IPS-15b (cell line): ENCODE data around the gene ELAC1.
"Not testable (repeated sequence)": the region's sequence is repeated elsewhere in the genome, so short reads cannot be mapped to it uniquely, and the experiment has no call there.

Source experiments
- H3K27me3 ChIP-seq: one replicate; pipeline ENCODE4 v1.6.1; 2013; ENCODE audit warnings: low read length; ENCODE audit not compliant: control insufficient read depth, insufficient read depth
- H3K36me3 ChIP-seq: one replicate; pipeline ENCODE4 v1.6.1; 2013; ENCODE audit warnings: low read length; ENCODE audit not compliant: control insufficient read depth, insufficient read depth
- H3K4me1 ChIP-seq: one replicate; pipeline ENCODE4 v1.6.1; 2013; ENCODE audit warnings: mild to moderate bottlenecking, low read length; ENCODE audit not compliant: control insufficient read depth, insufficient read depth
- H3K4me3 ChIP-seq: one replicate; pipeline ENCODE4 v1.5.1; 2013; ENCODE audit warnings: low read depth, low read length
- H3K9ac ChIP-seq: one replicate; pipeline ENCODE4 v1.6.1; 2013; ENCODE audit warnings: low read depth, mild to moderate bottlenecking, low read length
- H3K9me3 ChIP-seq: one replicate; pipeline ENCODE4 v1.6.1; 2013; ENCODE audit warnings: mild to moderate bottlenecking, low read length; ENCODE audit not compliant: control insufficient read depth, insufficient read depth

ELAC1 gene

GRCh38 chr18:50977037-50977760 lies 9.4 kb downstream of the ELAC1 start:
- H3K27me3 ChIP-seq, result no peaks in the 10 kb centered on the region
- no peaks in the 10 kb centered on the region for H3K4me1 ChIP-seq
- no peak overlapping the region for H3K9ac ChIP-seq
- H3K36me3 ChIP-seq, result no peaks in the 10 kb centered on the region
- H3K9me3 ChIP-seq, result peaks cover 14% of the 10 kb centered on the region
- H3K4me3 ChIP-seq, result no peak overlapping the region

GRCh38 chr18:50981381-50981780 lies 13.5 kb downstream of the ELAC1 start:
- Histone ChIP-seq H3K36me3 (no peaks in the 10 kb centered on the region), H3K27me3 (no peaks in the 10 kb centered on the region), H3K9ac (no peak overlapping the region)

GRCh38 chr18:50982086-50982801 lies 14.4 kb downstream of the ELAC1 start:
- Histone ChIP-seq H3K27me3 (no peaks in the 10 kb centered on the region), H3K4me3 (no peak overlapping the region), H3K9ac (no peak overlapping the region), H3K4me1 (no peaks in the 10 kb centered on the region), H3K36me3 (no peaks in the 10 kb centered on the region), H3K9me3 (peaks cover 1% of the 10 kb centered on the region)

More at GRCh38 chr18:50981381-50981780, 13.5 kb downstream of the ELAC1 start:
- H3K9me3 ChIP-seq, result peaks cover 10% of the 10 kb centered on the region
- H3K4me3 ChIP-seq, result no peak overlapping the region
- H3K4me1 ChIP-seq, result no peaks in the 10 kb centered on the region

- no peak overlapping the region for H3K9ac ChIP-seq
- H3K4me1 ChIP-seq, result no peaks in the 10 kb centered on the region
- H3K27me3 ChIP-seq, result no peaks in the 10 kb centered on the region
- H3K4me3 ChIP-seq, result no peak overlapping the region
- no peaks in the 10 kb centered on the region for H3K9me3 ChIP-seq
- no peaks in the 10 kb centered on the region for H3K36me3 ChIP-seq
Measured at GRCh38 chr18:50982802-50983179, 15.0 kb downstream of the ELAC1 start.

GRCh38 chr18:50986360-50987087 lies 18.7 kb downstream of the ELAC1 start:
- Histone ChIP-seq H3K9ac (no peak overlapping the region), H3K27me3 (no peaks in the 10 kb centered on the region), H3K4me3 (no peak overlapping the region), H3K36me3 (no peaks in the 10 kb centered on the region), H3K9me3 (no peaks in the 10 kb centered on the region), H3K4me1 (peaks cover 2% of the 10 kb centered on the region)

- no peak overlapping the region for H3K4me3 ChIP-seq
- H3K27me3 ChIP-seq, result no peaks in the 10 kb centered on the region
- H3K36me3 ChIP-seq, result no peaks in the 10 kb centered on the region
- peaks cover 9% of the 10 kb centered on the region for H3K4me1 ChIP-seq
- H3K9me3 ChIP-seq, result no peaks in the 10 kb centered on the region
- no peak overlapping the region for H3K9ac ChIP-seq
Measured at GRCh38 chr18:50987261-50987660, 19.4 kb downstream of the ELAC1 start.

GRCh38 chr18:50989711-50990110 lies 21.9 kb downstream of the ELAC1 start:
- Histone ChIP-seq H3K4me3 (no peak overlapping the region), H3K9me3 (no peaks in the 10 kb centered on the region), H3K36me3 (no peaks in the 10 kb centered on the region), H3K27me3 (no peaks in the 10 kb centered on the region), H3K4me1 (peaks cover 11% of the 10 kb centered on the region), H3K9ac (no peak overlapping the region)

- Histone ChIP-seq H3K9ac (no peak overlapping the region), H3K36me3 (no peaks in the 10 kb centered on the region), H3K4me3 (no peak overlapping the region), H3K27me3 (no peaks in the 10 kb centered on the region), H3K4me1 (peaks cover 11% of the 10 kb centered on the region), H3K9me3 (no peaks in the 10 kb centered on the region)
Measured at GRCh38 chr18:50992351-50992762, 24.5 kb downstream of the ELAC1 start.

- Histone ChIP-seq H3K27me3 (no peaks in the 10 kb centered on the region), H3K9me3 (no peaks in the 10 kb centered on the region), H3K4me1 (peaks cover 11% of the 10 kb centered on the region), H3K4me3 (no peak overlapping the region), H3K9ac (no peak overlapping the region), H3K36me3 (no peaks in the 10 kb centered on the region)
Measured at GRCh38 chr18:50994031-50994430, 26.2 kb downstream of the ELAC1 start.

GRCh38 chr18:51003174-51003573 lies 35.3 kb downstream of the ELAC1 start:
- not testable (repeated sequence) for H3K4me3 ChIP-seq, H3K9me3 ChIP-seq, H3K36me3 ChIP-seq, H3K9ac ChIP-seq, H3K27me3 ChIP-seq
- H3K4me1 ChIP-seq, result peaks cover 13% of the 10 kb centered on the region

GRCh38 chr18:51006061-51006818 lies 38.4 kb downstream of the ELAC1 start:
- Histone ChIP-seq H3K9ac (no peak overlapping the region), H3K4me1 (peaks cover 14% of the 10 kb centered on the region), H3K27me3 (no peaks in the 10 kb centered on the region), H3K36me3 (no peaks in the 10 kb centered on the region), H3K4me3 (no peak overlapping the region), H3K9me3 (no peaks in the 10 kb centered on the region)
